ENCODE measurements around the gene KPNB1.

- TF ChIP-seq CTCF (IDR thresholded peaks at IDR 0.05) = no peak
- no peak for TF ChIP-seq POLR2A (IDR thresholded peaks at IDR 0.05)
Measured at GRCh38 chr17:47605011-47605410, 44.7 kb upstream of the KPNB1 start.

All from Peyer's patch (tissue), 4 donors.